IMR-90 (cell line): ENCODE data around the gene USO1. TPM values are rescaled to one million over a fixed set of nuclear protein-coding genes. Genes with fewer than 3 reads are reported as not detected.

Experiments
- ATAC-seq: fragments of 200-7000 bp; cut with Tn5 transposase; 2 replicates; pipeline ENCODE4 v1.9.1; 2020; ENCODE audit warnings: low read depth, mild to moderate bottlenecking, moderate library complexity
- BruUV-seq: library from RNA; stranded (reverse); fragments of 400-500 nt; replicated peaks from 2 replicates; lab custom pipeline; 2021; lab: Mats Ljungman, UMichigan
- CTCF ChIA-PET: fragments of 300-600 bp; formaldehyde crosslinking; extraction: SDS; loops from one replicate; lab custom pipeline; 2021; ENCODE audit warnings: antibody characterized with exemption; lab: Yijun Ruan, JAX
- POLR2A ChIA-PET: fragments of 300-600 bp; sonication (Branson Sonifier 250); formaldehyde crosslinking; loops from one replicate; lab custom pipeline; 2022; ENCODE audit warnings: antibody characterized with exemption; ENCODE audit not compliant: unreplicated experiment; lab: Charles Lee
- DNase-seq: peaks from one replicate; pipeline ENCODE4 v3.0.0; 2013
- H2AFZ ChIP-seq: replicated peaks from 2 replicates; pipeline ENCODE3; 2013; ENCODE audit warnings: low read length, mild to moderate bottlenecking; ENCODE audit not compliant: poor library complexity
- H2AK5ac ChIP-seq: 2 replicates; pipeline ENCODE4 v1.6.1; 2013; ENCODE audit warnings: low read depth, low read length, inconsistent platforms
- H2AK9ac ChIP-seq: replicated peaks from 2 replicates; pipeline ENCODE3; 2013; ENCODE audit warnings: mild to moderate bottlenecking, low read depth, low read length, moderate library complexity; ENCODE audit not compliant: poor library complexity
- H2BK120ac ChIP-seq: 2 replicates; pipeline ENCODE4 v1.6.1; 2013; ENCODE audit warnings: low read depth, low read length, inconsistent platforms
- H2BK15ac ChIP-seq: 3 replicates; pipeline ENCODE4 v1.6.1; 2013; ENCODE audit warnings: low read depth, low read length, inconsistent platforms
- H2BK20ac ChIP-seq: 2 replicates; pipeline ENCODE4 v1.6.1; 2013; ENCODE audit warnings: low read depth, mild to moderate bottlenecking, inconsistent platforms, low read length, moderate library complexity
- H2BK5ac ChIP-seq: 2 replicates; pipeline ENCODE4 v1.6.1; 2013; ENCODE audit warnings: mild to moderate bottlenecking, low read depth, low read length, inconsistent platforms; ENCODE audit not compliant: poor library complexity, severe bottlenecking
- H3K14ac ChIP-seq: replicated peaks from 2 replicates; pipeline ENCODE4 v1.6.1; 2013; ENCODE audit warnings: low read depth, low read length, inconsistent platforms
- H3K18ac ChIP-seq: 2 replicates; pipeline ENCODE4 v1.6.1; 2013; ENCODE audit warnings: low read depth, low read length, control low read depth
- H3K23ac ChIP-seq: 2 replicates; pipeline ENCODE4 v1.6.1; 2013; ENCODE audit warnings: low read depth, low read length, inconsistent platforms
- H3K27ac ChIP-seq: 2 replicates; pipeline ENCODE4 v1.5.1; 2013; ENCODE audit warnings: mild to moderate bottlenecking, control low read depth, low read length; ENCODE audit not compliant: insufficient read depth
- H3K27me3 ChIP-seq: 2 replicates; pipeline ENCODE4 v1.6.1; 2013; ENCODE audit warnings: low read length; ENCODE audit not compliant: control insufficient read depth, insufficient read depth
- H3K36me3 ChIP-seq: 2 replicates; pipeline ENCODE4 v1.6.1; 2013; ENCODE audit warnings: low read length, mixed read lengths; ENCODE audit not compliant: control insufficient read depth, insufficient read depth
- H3K4ac ChIP-seq: 2 replicates; pipeline ENCODE4 v1.6.1; 2013; ENCODE audit warnings: low read depth, low read length, inconsistent platforms
- H3K4me1 ChIP-seq: 2 replicates; pipeline ENCODE4 v1.6.1; 2013; ENCODE audit warnings: low read length, mixed read lengths; ENCODE audit not compliant: control insufficient read depth, insufficient read depth
- H3K4me2 ChIP-seq: 2 replicates; pipeline ENCODE4 v1.6.1; 2013; ENCODE audit warnings: low read depth, mild to moderate bottlenecking, control low read depth, low read length, moderate library complexity
- H3K4me3 ChIP-seq: 2 replicates; pipeline ENCODE4 v1.5.1; 2013; ENCODE audit warnings: low read depth, mild to moderate bottlenecking, control low read depth, low read length, moderate library complexity; ENCODE audit not compliant: insufficient read depth
- H3K56ac ChIP-seq: 2 replicates; pipeline ENCODE4 v1.6.1; 2013; ENCODE audit warnings: low read length, inconsistent platforms; ENCODE audit not compliant: insufficient read depth; ENCODE audit errors: extremely low read depth
- H3K79me1 ChIP-seq, 2 experiments: 2 replicates each; pipeline ENCODE4 v1.6.1; 2013; ENCODE audit warnings: low read length in 2 of 2, inconsistent platforms in 1 of 2, low read depth in 1 of 2
- H3K9ac ChIP-seq: 2 replicates; pipeline ENCODE4 v1.6.1; 2013; ENCODE audit warnings: low read depth, low read length, control low read depth
- H3K9me1 ChIP-seq: 2 replicates; pipeline ENCODE4 v1.6.1; 2013; ENCODE audit warnings: low read length, inconsistent platforms; ENCODE audit not compliant: insufficient read depth
- H3K9me3 ChIP-seq: 2 replicates; pipeline ENCODE4 v1.6.1; 2013; ENCODE audit warnings: low read length; ENCODE audit not compliant: control insufficient read depth, insufficient read depth
- H4K20me1 ChIP-seq: 2 replicates; pipeline ENCODE4 v1.6.1; 2013; ENCODE audit warnings: low read length, inconsistent platforms; ENCODE audit not compliant: insufficient read depth
- H4K5ac ChIP-seq: 2 replicates; pipeline ENCODE4 v1.6.1; 2013; ENCODE audit warnings: mild to moderate bottlenecking, low read depth, low read length, control low read depth
- H4K8ac ChIP-seq, 2 experiments: 2 replicates each; pipeline ENCODE4 v1.6.1; 2013; ENCODE audit warnings: low read depth in 2 of 2, low read length in 2 of 2, control low read depth in 1 of 2, inconsistent platforms in 1 of 2
- H4K91ac ChIP-seq: 2 replicates; pipeline ENCODE4 v1.6.1; 2013; ENCODE audit warnings: low read depth, low read length, inconsistent platforms; ENCODE audit not compliant: insufficient read depth
- CEBPB ChIP-seq: IDR thresholded peaks from 2 replicates; pipeline ENCODE4 v1.6.1; 2012; ENCODE audit warnings: low read depth, low read length, improper control_type of control experiment
- FOS ChIP-seq: fragments of 150-350 bp; IDR thresholded peaks from 2 replicates; pipeline ENCODE4 v1.6.1; 2016; ENCODE audit warnings: low read depth, low read length
- RCOR1 ChIP-seq: IDR thresholded peaks from 2 replicates; pipeline ENCODE4 v1.6.1; 2012; ENCODE audit warnings: mild to moderate bottlenecking, low read length, improper control_type of control experiment; ENCODE audit not compliant: insufficient replicate concordance
- SMC3 ChIP-seq: fragments of 150-350 bp; IDR thresholded peaks from 2 replicates; pipeline ENCODE4 v1.6.1; 2016; ENCODE audit warnings: low read depth, mild to moderate bottlenecking, antibody characterized with exemption, low read length, moderate library complexity
- WGBS, 2 experiments: methylation state at CpG; one replicate each; pipeline versions ENCODE4 v1.1.5 to v1.1.7; 2013; ENCODE audit warnings: missing lambda C conversion rate in 2 of 2; ENCODE audit not compliant: insufficient read length in 1 of 2; ENCODE audit errors: extremely low coverage in 2 of 2; 5-methylcytosine and 5-hydroxymethylcytosine counted together
- dilution Hi-C: fragments of 300-500 bp; cut with HindIII; formaldehyde crosslinking; loops from one replicate; pipeline ENCODE4 v1.14.3; 2018; ENCODE audit warnings: low sequenced_read_pairs; ENCODE audit not compliant: unreplicated experiment
- in situ Hi-C: fragments of 300-500 bp; cut with MboI; formaldehyde crosslinking; loops from 3 replicates; pipeline ENCODE4 v1.14.3; 2019; ENCODE audit warnings: low sequenced_read_pairs, inconsistent platforms, mixed read lengths
- intact Hi-C: fragments of 100-400 bp; cut with micrococcal nuclease; formaldehyde crosslinking; loops from 2 replicates; pipeline ENCODE4 v1.10.0; 2022
- polyA plus RNA-seq, 3 experiments: library from polyadenylated mRNA; depleted of rRNA; stranded (reverse); fragments of >200 nt; gene quantifications; 2 replicates each; pipeline ENCODE4 v1.2.3, GENCODE V29; 2012; ENCODE audit warnings: low replicate concordance in 1 of 3
- total RNA-seq: library from RNA; depleted of rRNA; stranded (reverse); fragments of >200 nt; gene quantifications from 2 replicates; pipeline ENCODE4 v1.2.3, GENCODE V29; 2012

Gene USO1
- total and polyA plus RNA-seq, 2 of the 4 experiments (the other 2 are of a cell fraction), result 63.7 to 121 TPM

DNA sequence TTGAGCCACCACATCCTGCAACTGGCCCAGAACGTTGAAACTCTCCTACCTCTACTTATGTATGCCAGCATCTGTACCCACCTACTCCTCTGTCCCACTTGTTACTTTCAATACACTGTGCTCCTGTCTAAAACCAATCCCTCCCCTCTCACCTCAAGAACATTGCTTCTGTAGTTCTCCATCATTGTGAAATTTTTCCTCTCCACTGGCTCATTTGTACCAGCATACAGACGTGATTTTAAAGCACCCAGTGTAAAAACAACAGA is 25.5 kb upstream of the USO1 start:
- Histone ChIP-seq H2BK15ac (no peak overlapping the region), H3K9me3 (no peaks in the 10 kb centered on the region), H3K56ac (no peak overlapping the region), H2AFZ (no peak overlapping the region), H4K91ac (no peak overlapping the region), H4K8ac (no peak overlapping the region), H3K14ac (no peak overlapping the region), H3K27ac (no peak overlapping the region), H3K23ac (no peak overlapping the region), H3K4me2 (no peak overlapping the region), H3K4ac (no peak overlapping the region), H3K4me1 (no peaks in the 10 kb centered on the region), H3K18ac (no peak overlapping the region), H2AK5ac (no peak overlapping the region), H2BK5ac (no peak overlapping the region), H2BK120ac (no peak overlapping the region), H3K79me1 (peaks cover 2 to 5% of the 10 kb centered on the region in 2 experiments; a peak in 1 of 4 replicates), H3K9ac (no peak overlapping the region), H3K4me3 (no peak overlapping the region), H2AK9ac (no peak overlapping the region), H4K20me1 (no peaks in the 10 kb centered on the region), H3K27me3 (no peaks in the 10 kb centered on the region), H2BK20ac (no peak overlapping the region), H3K36me3 (peaks cover 2% of the 10 kb centered on the region; the same call in 1 of the 2 replicates), H3K9me1 (no peaks in the 10 kb centered on the region), H4K5ac (no peak overlapping the region)
- DNase-seq (no peak), ATAC-seq (no peak)
- intact Hi-C loops, result no loop called here
- no TSS peak for BruUV-seq
- WGBS, 2 experiments, result 71% methylated on average over 1 of the region's 2 CpGs; no CpG with 5 or more reads in 1 of the 2 experiments
- CTCF ChIA-PET, result no interaction called here
- TF ChIP-seq FOS, result no peak
- TF ChIP-seq SMC3, result no peak
- no peak for TF ChIP-seq RCOR1
- TF ChIP-seq CEBPB, result no peak
- in situ Hi-C loops, result no loop called here
- POLR2A ChIA-PET, result no interaction called here
- dilution Hi-C loops, result no loop called here
